A673 (cell line): Measurements from ENCODE around the gene PRKAR2B. TPM values are rescaled to one million over a fixed set of nuclear protein-coding genes. Genes with fewer than 3 reads are reported as not detected.
A peak's percentile ranks its signal among the peaks of the same experiment; 100 is the strongest.

Source experiments
- BruUV-seq: library from RNA; stranded (reverse); fragments of 400-500 nt; replicated peaks from 2 replicates; lab custom pipeline; 2021; lab: Mats Ljungman, UMichigan
- CTCF ChIA-PET: fragments of 300-600 bp; sonication (Branson Sonifier 250); formaldehyde crosslinking; loops from one replicate; lab custom pipeline; 2022; ENCODE audit warnings: antibody characterized with exemption; lab: Charles Lee
- POLR2A ChIA-PET: fragments of 300-600 bp; sonication (Branson Sonifier 250); formaldehyde crosslinking; loops from one replicate; lab custom pipeline; 2022; ENCODE audit warnings: antibody characterized with exemption; ENCODE audit not compliant: low non-redundant PET; lab: Charles Lee
- DNase-seq: peaks from one replicate; pipeline ENCODE4 v3.0.0-alpha.2; 2015; ENCODE audit warnings: low spot score
- H3K27ac ChIP-seq: fragments of 200-600 bp; sonication (generic); 2 replicates; pipeline ENCODE4 v1.5.1; 2016; ENCODE audit warnings: mixed run types, low read depth, mild to moderate bottlenecking, mixed read lengths, antibody characterized with exemption, low read length; ENCODE audit not compliant: poor library complexity, severe bottlenecking
- H3K27me3 ChIP-seq: fragments of 200-600 bp; sonication (generic); replicated peaks from 2 replicates; pipeline ENCODE4 v1.6.1; 2017; ENCODE audit warnings: mixed run types, low read depth, mild to moderate bottlenecking, mixed read lengths, antibody characterized with exemption, low read length; ENCODE audit not compliant: insufficient read depth, poor library complexity
- H3K36me3 ChIP-seq: fragments of 200-600 bp; sonication (generic); 2 replicates; pipeline ENCODE4 v1.6.1; 2016; ENCODE audit warnings: mixed run types, mild to moderate bottlenecking, mixed read lengths, antibody characterized with exemption, low read length; ENCODE audit not compliant: insufficient read depth, poor library complexity, severe bottlenecking
- H3K4me1 ChIP-seq: fragments of 200-600 bp; sonication (generic); 2 replicates; pipeline ENCODE4 v1.6.1; 2017; ENCODE audit warnings: mixed run types, mild to moderate bottlenecking, mixed read lengths, antibody characterized with exemption, low read length; ENCODE audit not compliant: insufficient read depth, poor library complexity, severe bottlenecking
- H3K4me3 ChIP-seq: fragments of 200-600 bp; sonication (generic); 2 replicates; pipeline ENCODE4 v1.5.1; 2016; ENCODE audit warnings: low read depth, mixed run types, mild to moderate bottlenecking, mixed read lengths, low read length; ENCODE audit not compliant: poor library complexity, severe bottlenecking
- H3K9me3 ChIP-seq: fragments of 200-600 bp; sonication (generic); 2 replicates; pipeline ENCODE4 v1.6.1; 2016; ENCODE audit warnings: mixed run types, low read depth, mild to moderate bottlenecking, mixed read lengths, antibody characterized with exemption, low read length; ENCODE audit not compliant: poor library complexity, severe bottlenecking
- EZH2 ChIP-seq: fragments of 200-600 bp; sonication (generic); IDR thresholded peaks from 2 replicates; pipeline ENCODE4 v1.6.1; 2017; ENCODE audit warnings: borderline replicate concordance, low read depth, mild to moderate bottlenecking, mixed read lengths, antibody characterized with exemption, low read length; ENCODE audit not compliant: poor library complexity, severe bottlenecking
- intact Hi-C: fragments of 100-400 bp; cut with micrococcal nuclease; formaldehyde crosslinking; loops from one replicate; pipeline ENCODE4 v1.10.0; 2022; ENCODE audit not compliant: unreplicated experiment
- total RNA-seq: library from RNA; stranded (reverse); gene quantifications from 2 replicates; pipeline ENCODE4 v1.2.3, GENCODE V29; 2021
- TF ChIP-seq, protein P1 (sequence below): fragments of 300-800, 200-600 bp; sonication (generic); conservative IDR thresholded peaks from 2 replicates; pipeline ENCODE4 v1.5.1; 2017; ENCODE audit warnings: low read depth, mild to moderate bottlenecking, antibody characterized with exemption, low read length, moderate library complexity, mixed read lengths

Gene PRKAR2B
- total RNA-seq, 1 experiment from 2014 or later = 4.8 TPM

DNA sequence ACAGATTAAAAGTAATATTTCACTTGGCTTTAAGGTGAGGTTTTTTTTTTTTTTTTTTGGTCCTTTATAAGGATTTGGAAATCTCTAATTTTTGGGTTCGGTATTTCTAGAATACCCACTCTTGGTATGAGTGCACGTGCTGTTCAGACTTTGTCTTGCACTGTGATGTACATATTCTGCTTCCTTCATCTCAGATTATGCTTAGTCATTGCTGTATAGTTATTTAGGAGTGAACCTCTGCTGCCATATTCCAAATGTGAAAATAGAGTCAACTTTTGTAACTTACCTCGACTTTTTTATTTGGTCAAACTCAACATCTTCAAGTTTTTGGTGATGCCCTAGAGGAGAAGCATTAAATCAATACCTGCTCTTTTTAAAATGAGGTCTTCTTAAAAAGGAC is 84.2 kb downstream of the PRKAR2B start:
- ChIA-PET CTCF (no interaction called here), POLR2A (no interaction called here)
- Histone ChIP-seq H3K27ac (no peak overlapping the region), H3K4me3 (no peak overlapping the region), H3K36me3 (no peaks in the 10 kb centered on the region), H3K9me3 (no peaks in the 10 kb centered on the region), H3K4me1 (no peaks in the 10 kb centered on the region), H3K27me3 (no peaks in the 10 kb centered on the region)
- DNase-seq = no peak
- TF ChIP-seq, protein P1, sequence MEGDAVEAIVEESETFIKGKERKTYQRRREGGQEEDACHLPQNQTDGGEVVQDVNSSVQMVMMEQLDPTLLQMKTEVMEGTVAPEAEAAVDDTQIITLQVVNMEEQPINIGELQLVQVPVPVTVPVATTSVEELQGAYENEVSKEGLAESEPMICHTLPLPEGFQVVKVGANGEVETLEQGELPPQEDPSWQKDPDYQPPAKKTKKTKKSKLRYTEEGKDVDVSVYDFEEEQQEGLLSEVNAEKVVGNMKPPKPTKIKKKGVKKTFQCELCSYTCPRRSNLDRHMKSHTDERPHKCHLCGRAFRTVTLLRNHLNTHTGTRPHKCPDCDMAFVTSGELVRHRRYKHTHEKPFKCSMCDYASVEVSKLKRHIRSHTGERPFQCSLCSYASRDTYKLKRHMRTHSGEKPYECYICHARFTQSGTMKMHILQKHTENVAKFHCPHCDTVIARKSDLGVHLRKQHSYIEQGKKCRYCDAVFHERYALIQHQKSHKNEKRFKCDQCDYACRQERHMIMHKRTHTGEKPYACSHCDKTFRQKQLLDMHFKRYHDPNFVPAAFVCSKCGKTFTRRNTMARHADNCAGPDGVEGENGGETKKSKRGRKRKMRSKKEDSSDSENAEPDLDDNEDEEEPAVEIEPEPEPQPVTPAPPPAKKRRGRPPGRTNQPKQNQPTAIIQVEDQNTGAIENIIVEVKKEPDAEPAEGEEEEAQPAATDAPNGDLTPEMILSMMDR = no peak
- no peak for TF ChIP-seq EZH2
- intact Hi-C loops = no loop called here
- BruUV-seq = no TSS peak

- no TSS peak for BruUV-seq
- ChIA-PET POLR2A (interaction anchor here (0.8 kb wide), 1 partner anchor 32 kb away, joined by 3 read pairs; no protein-coding TSS in a partner anchor), CTCF (no interaction called here)
- TF ChIP-seq, protein P1 = 0 out of 2 replicates have a peak, but pooled peaks have one; percentile 21
- TF ChIP-seq EZH2 = no peak
- Histone ChIP-seq H3K4me3 (no peak overlapping the region), H3K9me3 (no peaks in the 10 kb centered on the region), H3K36me3 (no peaks in the 10 kb centered on the region), H3K4me1 (no peaks in the 10 kb centered on the region), H3K27ac (no peak overlapping the region), H3K27me3 (no peaks in the 10 kb centered on the region)
- DNase-seq = peak; percentile 10
- intact Hi-C loops = no loop called here
These were observed 86.1 kb downstream of the PRKAR2B start for GRCh38 chr7:107130487-107131220.

- intact Hi-C loops = no loop called here
- no TSS peak for BruUV-seq
- Histone ChIP-seq H3K4me1 (no peaks in the 10 kb centered on the region), H3K27me3 (no peaks in the 10 kb centered on the region), H3K9me3 (no peaks in the 10 kb centered on the region), H3K4me3 (no peak overlapping the region), H3K36me3 (no peaks in the 10 kb centered on the region), H3K27ac (no peak overlapping the region)
- ChIA-PET POLR2A (no interaction called here), CTCF (no interaction called here)
- TF ChIP-seq, protein P1 = no peak
- TF ChIP-seq EZH2 = no peak
- no peak for DNase-seq
These were observed 88.9 kb downstream of the PRKAR2B start for GRCh38 chr7:107133396-107133795.
